ENCODE measurements around the gene ANKRD44. TPM values are rescaled to one million over a fixed set of nuclear protein-coding genes. Genes with fewer than 3 reads are reported as not detected.

The ANKRD44 gene
- total and polyA plus RNA-seq, 2 of the 8 experiments (the other 6 are each of a cell fraction or from before 2014, with no cell fraction given) = 1.2 to 1.3 TPM

DNA sequence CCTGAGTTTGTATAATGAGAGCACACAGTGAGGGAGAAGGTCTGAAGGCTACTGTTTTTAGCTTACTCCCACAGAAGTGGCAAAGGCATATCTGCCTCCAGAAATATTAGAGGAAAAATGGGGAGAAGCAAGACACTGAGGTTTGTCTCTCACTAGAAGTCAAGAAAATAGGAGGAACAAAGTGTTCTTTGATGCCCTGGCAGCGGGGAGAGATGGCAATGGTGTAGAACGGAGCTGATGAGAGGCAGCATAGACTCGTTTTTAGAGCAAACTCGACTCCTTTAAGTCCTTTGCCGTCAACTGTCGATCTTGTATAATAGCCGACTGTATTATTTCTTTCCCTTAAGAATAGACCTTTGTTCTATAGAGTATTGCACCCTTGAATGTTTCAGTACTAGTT, 73.8 kb downstream of the ANKRD44 start:
- H2BK5ac ChIP-seq (ENCODE audit: low read depth, low read length) = no peak overlapping the region
- no peaks in the 10 kb centered on the region for H3K79me1 ChIP-seq (ENCODE audit: low read depth, low read length)
- no peak overlapping the region for H3K27ac ChIP-seq (ENCODE audit: low read depth, low read length)
- no peak overlapping the region for H3K4me3 ChIP-seq (ENCODE audit: extremely low read depth in 1 of 4, insufficient read depth in 2 of 4, low read depth in 3 of 4, low read length in 4 of 4)
- no peaks in the 10 kb centered on the region for H3K27me3 ChIP-seq (replicated peaks in 1 of 4; ENCODE audit: control insufficient read depth in 3 of 4, extremely low read depth in 1 of 4, insufficient read depth in 3 of 4, low read length in 3 of 4)
- CTCF ChIA-PET (ENCODE audit: partially characterized antibody) = interaction anchor here (0.8 to 2.4 kb wide), 4 partner anchors 8 to 123 kb away, joined by 3 to 6 read pairs (median 4); no protein-coding TSS in a partner anchor
- no peak for DNase-seq (ENCODE audit: low read depth in 1 of 2, low spot score in 2 of 2)
- H3K9ac ChIP-seq (replicated peaks in 1 of 4; ENCODE audit: extremely low read depth in 1 of 4, low read depth in 3 of 4, low read length in 3 of 4) = no peak overlapping the region
- H3K56ac ChIP-seq (replicated peaks; ENCODE audit: insufficient read length, low read depth, low read length) = no peak overlapping the region
- no peak overlapping the region for H2AK5ac ChIP-seq (ENCODE audit: low read depth, low read length)
- no peaks in the 10 kb centered on the region for H3K9me3 ChIP-seq (ENCODE audit: insufficient read depth in 2 of 2, low read depth in 1 of 2, low read length in 1 of 2)
- no peaks in the 10 kb centered on the region; a peak in 1 of 7 replicates for H3K4me1 ChIP-seq (replicated peaks in 1 of 4; ENCODE audit: control insufficient read depth in 3 of 4, insufficient read depth in 4 of 4, low read length in 3 of 4)
- H3K36me3 ChIP-seq (ENCODE audit: control insufficient read depth in 2 of 4, insufficient read depth in 4 of 4, low read length in 3 of 4) = no peaks in the 10 kb centered on the region
- H3K14ac ChIP-seq (ENCODE audit: insufficient read length) = no peak overlapping the region
- no peak overlapping the region for H2BK12ac ChIP-seq (ENCODE audit: low read depth, low read length)
- 92% methylated on average over 7 of the region's 7 CpGs; no CpG with 5 or more reads in 1 of the 2 experiments for WGBS, 2 experiments (ENCODE audit: extremely low coverage in 1 of 2, insufficient coverage in 1 of 2, insufficient read length in 1 of 2, insufficient replicate concordance in 2 of 2, low coverage in 1 of 2, low lambda C conversion rate in 2 of 2, missing lambda C conversion rate in 1 of 2)
- no peak overlapping the region for H2BK120ac ChIP-seq (replicated peaks; ENCODE audit: low read depth, low read length)
- POLR2A ChIA-PET (ENCODE audit: partially characterized antibody) = no interaction called here
- no peak overlapping the region for H3K23ac ChIP-seq (ENCODE audit: insufficient read length)
- no peak overlapping the region for H2BK15ac ChIP-seq (ENCODE audit: low read length)
- no peak overlapping the region for H4K8ac ChIP-seq (ENCODE audit: extremely low read depth, insufficient read depth, low read length)
- H2AFZ ChIP-seq (ENCODE audit: low read length) = no peak overlapping the region
- H4K91ac ChIP-seq (replicated peaks; ENCODE audit: insufficient read length, low read length) = no peak overlapping the region
- no peak for FAIRE-seq
- H3K4ac ChIP-seq (replicated peaks; ENCODE audit: insufficient read length, low read depth, low read length) = no peak overlapping the region
- no peak overlapping the region for H3K18ac ChIP-seq (ENCODE audit: extremely low read depth, low read length)
- no peaks in the 10 kb centered on the region for H3K79me2 ChIP-seq (ENCODE audit: control insufficient read depth in 1 of 2, insufficient read depth in 2 of 2, low read length in 2 of 2)
- no peaks in the 10 kb centered on the region for H4K20me1 ChIP-seq (replicated peaks in 1 of 2; ENCODE audit: control insufficient read depth in 1 of 2, insufficient read depth in 2 of 2, low read length in 2 of 2)
- no peak overlapping the region for H2BK20ac ChIP-seq (ENCODE audit: low read length)
- H3K23me2 ChIP-seq (ENCODE audit: low read depth, low read length) = no peaks in the 10 kb centered on the region
- no peak for TF ChIP-seq SP4 (IDR thresholded peaks at IDR 0.05; ENCODE audit: low read length)
- TF ChIP-seq CHD2 (IDR thresholded peaks at IDR 0.05; ENCODE audit: low read length) = no peak
- no peak for TF ChIP-seq HDAC2 (IDR thresholded peaks at IDR 0.05; ENCODE audit: borderline replicate concordance in 1 of 2, low read depth in 2 of 2, low read length in 2 of 2)
- no peak for TF ChIP-seq PHF8 (conservative IDR thresholded peaks at IDR 0.05; ENCODE audit: low read depth, low read length)
- no peak for TF ChIP-seq RXRA (IDR thresholded peaks at IDR 0.05; ENCODE audit: insufficient read depth, low read depth, low read length)
- no peak overlapping the region for H3K4me2 ChIP-seq (ENCODE audit: insufficient read depth in 1 of 2, low read depth in 2 of 2, low read length in 2 of 2)
- no peak overlapping the region for H4K5ac ChIP-seq (ENCODE audit: insufficient read length, low read depth, low read length)

Data from H1 (cell line).